GM18868 (cell line): ENCODE results near the gene C20orf141.
"Not testable (repeated sequence)": the region's sequence is repeated elsewhere in the genome, so short reads cannot be mapped to it uniquely, and the experiment has no call there.

Source experiments
- ATAC-seq: cut with Tn5 transposase; IDR thresholded peaks from one replicate; pipeline ENCODE4 v1.9.1; 2021; ENCODE audit warnings: mild to moderate bottlenecking, moderate library complexity; ENCODE audit not compliant: unreplicated experiment

The C20orf141 gene

DNA sequence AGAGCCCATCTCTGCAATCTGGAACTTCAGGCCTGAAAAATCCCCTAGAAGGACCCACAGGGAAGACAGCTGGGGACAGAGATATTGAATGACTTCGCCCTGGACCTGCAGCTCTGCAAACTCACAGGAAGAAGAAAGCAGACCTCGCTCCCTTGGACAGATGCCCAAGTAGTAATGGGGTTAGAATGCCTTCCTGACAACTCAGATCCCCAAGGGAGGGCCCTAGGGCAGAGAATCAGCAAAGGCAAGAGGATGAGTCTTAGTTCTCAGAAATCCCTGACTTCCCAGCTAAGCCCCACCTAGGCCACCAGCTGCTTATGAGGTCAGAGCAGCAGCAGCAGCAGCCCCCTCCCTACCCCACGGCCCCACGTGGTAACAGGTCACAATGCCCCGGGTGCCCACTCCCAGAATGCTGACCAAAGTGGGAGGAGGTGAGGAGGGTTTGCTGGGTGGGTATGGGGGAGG, at the start of gene C20orf141:
C20orf141 (plus strand) TSS at position 401 of the 465 bp plus-strand sequence. CDS start 198 bp downstream, outside the sequence.
- no peak for ATAC-seq

DNA sequence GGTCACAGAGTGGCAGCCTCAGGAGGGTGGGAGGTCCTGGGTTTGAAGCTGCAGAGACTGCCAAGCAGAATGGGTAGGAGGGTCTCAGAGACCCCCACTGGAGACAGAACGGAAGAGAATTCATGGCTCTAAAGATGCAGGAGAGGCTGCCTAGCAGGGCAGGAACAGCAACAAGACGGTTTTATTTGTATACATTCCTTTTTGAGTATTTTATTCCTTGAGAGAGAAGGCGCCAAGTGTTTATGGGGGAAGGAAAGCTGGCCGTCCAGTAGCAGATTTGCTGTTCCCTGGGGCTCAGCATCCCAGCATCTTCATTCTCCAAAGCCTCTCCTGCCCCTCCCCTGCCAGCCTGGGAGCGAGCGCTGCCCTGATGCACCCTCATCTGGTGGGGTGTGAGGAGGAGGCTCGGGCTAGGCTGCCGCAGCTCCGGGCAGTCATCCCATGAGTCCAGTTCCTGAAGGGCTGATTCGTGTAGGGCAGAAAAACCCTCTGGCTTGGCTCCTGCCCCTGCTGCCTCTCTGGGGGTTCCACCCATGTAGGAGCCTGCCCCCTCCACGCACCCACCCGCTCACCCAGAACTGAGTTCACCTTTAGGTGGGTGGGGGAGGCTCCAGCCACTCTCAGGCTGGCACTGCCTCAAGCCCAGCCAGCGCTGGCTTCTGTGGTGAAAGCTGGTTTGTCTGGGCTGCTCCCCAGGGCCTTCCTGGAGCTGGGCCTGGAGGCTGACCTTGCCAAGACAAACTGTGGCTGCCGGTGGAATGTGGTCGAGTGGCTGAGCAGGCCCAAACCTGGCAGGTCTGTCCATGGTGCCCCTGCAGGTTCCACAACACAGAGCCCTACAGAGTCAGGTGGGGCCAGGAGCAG, 46.8 kb upstream of the C20orf141 start:
- no peak for ATAC-seq

- no peak for ATAC-seq
Measured at GRCh38 chr20:2768632-2769015, 46.2 kb upstream of the C20orf141 start.

DNA sequence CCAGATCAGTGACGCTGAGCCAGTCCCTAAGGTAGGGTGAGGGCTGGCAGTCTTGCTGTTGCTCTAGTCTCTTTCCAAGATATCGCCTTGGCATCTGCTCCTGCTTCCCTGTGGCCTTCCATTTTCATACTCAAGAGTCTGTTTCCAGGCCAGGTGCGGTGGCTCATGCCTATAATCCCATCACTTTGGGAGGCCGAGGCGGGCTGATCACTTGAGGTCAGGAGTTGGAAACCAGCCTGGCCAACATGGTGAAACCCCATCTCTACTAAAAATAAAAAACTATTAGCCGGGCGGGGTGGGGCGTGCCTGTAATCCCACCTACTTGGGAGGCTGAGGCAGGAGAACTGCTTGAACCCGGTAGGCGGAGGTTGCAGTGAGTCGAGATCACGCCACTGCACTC, 44.7 kb upstream of the C20orf141 start:
- not testable (repeated sequence) for ATAC-seq

GRCh38 chr20:2771631-2772080, 43.1 kb upstream of the C20orf141 start:
- ATAC-seq: no peak

DNA sequence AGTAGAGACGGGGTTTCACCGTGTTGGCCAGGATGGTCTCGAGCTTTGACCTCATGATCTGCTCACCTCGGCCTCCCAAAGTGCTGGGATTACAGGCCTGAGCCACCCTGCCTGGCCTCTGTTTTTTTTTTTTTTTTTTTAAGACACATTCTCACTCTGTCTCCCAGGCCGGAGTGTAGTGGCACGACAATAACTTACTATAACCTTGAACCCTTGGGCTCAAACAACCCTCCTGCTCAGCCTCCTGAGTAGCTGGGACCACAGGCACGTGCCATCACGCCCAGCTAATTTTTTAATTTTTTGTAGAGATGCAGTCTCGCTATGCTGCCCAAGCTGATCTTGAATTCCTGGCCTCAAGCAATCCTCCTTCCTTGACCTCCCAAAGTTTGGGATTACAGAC, 41.0 kb upstream of the C20orf141 start:
- no peak for ATAC-seq

- no peak for ATAC-seq
Measured at GRCh38 chr20:2775139-2775538, 39.6 kb upstream of the C20orf141 start.

- no peak for ATAC-seq
Measured at GRCh38 chr20:2778602-2779321, 36.0 kb upstream of the C20orf141 start.

DNA sequence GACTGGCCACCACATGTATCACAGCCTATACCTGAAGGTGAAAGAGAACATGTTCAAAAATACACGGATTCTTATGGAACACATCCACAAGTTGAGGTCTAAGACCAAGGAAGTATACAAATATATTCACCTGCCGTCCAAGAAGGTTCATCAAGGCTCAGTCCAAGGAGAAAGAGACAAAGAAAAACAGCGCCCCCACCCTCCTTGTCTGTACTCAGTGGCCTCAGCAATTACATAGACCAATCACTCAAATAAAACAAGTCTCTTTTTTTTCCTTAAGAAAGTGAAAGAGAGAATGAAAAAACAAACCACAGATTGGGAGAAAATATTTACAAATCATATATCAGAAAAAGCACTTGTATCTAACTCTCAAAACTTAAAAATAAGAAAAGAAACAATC, 33.8 kb upstream of the C20orf141 start:
- no peak for ATAC-seq

DNA sequence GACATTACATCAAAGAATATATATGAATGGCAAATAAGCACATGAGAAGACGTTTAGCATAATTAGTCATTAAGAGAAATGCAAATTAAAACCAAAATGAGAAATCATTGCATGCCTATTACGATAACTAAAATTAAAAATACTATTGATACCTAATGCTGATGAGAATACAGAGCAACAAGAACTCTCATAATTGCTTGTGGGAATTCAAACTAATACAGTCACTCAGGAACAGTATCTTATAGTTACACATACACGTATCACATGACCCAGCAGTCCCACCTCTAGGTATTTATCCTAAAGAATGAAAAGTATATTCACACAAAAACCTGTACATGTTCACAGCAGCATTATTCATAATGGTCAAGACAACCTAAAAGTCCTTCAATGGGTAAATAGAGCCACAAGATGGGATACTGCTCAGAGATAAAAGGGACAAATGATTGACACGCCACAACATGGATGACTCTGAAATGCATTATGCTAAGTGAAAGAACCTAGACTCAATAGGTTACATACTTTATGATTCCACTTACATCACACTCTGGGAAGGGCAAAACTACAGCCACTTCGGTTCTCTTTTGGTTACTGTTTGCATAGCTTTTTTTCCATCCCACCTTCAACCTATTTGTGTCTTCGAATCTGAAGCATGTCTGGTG, 30.8 kb upstream of the C20orf141 start:
- no peak for ATAC-seq

DNA sequence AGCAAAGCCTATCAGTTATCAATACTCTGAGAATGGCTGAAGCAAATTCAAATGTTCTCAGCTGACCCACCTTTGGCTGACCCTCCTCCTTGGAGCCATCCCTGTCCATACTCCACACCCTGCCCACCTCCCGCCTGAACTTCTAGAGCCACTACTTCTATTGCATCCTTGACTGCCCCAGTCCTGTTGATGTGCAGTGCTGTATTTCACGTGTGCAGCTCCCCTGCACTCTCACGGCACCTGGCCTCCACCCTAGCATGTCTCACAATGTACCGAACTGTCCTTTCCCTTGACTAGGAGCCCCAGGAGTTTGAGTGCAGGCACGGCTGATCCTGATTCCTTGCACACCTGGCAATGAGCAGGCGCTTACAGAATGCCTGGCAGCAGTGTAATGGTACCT, 21.3 kb upstream of the C20orf141 start:
- ATAC-seq: no peak

DNA sequence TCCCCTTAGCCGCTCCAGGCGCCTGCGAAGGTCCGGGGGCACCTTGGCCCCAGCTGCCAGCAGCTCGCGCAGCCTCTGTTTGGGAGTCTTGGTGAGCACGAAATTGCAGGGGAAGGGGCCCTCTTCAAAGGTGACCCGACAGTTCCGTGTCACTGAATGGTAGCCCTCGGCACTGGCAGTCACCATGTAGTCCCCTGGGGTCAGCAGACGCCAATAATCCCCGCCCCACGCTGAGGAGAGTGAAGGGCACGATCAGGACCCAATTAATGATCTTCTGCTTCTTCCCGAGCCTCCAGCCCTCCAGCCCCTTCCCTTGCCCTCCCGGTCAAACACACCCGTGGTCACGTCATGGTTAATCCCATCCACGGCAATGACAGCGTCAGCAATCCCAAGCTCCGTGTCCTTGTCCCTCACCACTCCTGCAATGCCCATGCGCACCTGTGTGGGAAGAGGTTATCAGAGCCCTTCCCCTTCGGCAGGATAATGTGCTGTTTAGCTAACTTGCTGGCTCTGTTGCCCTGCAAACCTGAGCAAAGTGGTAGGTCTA, 20.5 kb upstream of the C20orf141 start:
- ATAC-seq: no peak

GRCh38 chr20:2794866-2795447, 19.8 kb upstream of the C20orf141 start:
- ATAC-seq: no peak

GRCh38 chr20:2795451-2795850, 19.3 kb upstream of the C20orf141 start:
- no peak for ATAC-seq

- ATAC-seq: no peak
Measured at GRCh38 chr20:2796011-2796660, 18.7 kb upstream of the C20orf141 start.

DNA sequence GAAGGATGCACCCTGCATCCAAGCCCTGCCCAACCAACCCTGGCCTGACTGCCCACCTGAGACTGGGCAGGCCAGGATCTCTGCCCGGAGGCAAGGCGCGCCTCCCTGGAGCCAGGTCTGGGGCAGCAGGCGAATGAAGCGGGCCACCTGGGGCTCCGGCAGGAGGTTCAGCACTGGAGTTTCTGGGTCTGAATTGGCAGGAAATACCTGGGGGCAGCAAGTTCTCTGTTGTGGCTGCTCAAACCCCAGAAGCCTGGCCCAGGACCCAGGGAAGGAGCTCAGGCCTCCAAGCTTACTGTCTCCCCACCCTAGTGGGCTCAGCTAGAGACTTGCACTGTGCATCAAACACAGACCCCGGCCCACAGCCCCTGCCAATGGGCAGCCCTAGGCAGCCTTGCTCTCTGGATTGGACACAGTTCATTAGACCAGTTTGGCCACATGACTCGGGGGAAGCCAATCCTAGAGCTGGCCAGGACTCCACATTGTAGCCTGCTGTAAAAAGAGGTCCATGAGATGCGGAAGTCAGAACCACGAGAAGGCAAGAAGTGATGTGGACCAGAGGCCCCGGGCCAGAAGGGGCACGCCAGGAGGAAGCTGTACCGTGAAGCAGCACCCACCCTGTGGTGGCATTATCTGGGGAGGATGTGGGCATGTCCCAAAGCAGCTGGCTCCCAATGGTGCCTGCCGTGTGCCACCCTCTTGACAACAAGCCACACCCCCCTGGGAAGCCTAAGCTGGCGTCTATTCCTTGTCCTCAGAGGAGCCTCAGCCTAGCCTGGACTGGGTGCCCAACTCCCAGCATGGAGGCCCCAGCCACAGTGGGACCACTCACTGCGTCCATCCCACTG, 17.4 kb upstream of the C20orf141 start:
- ATAC-seq: no peak

GRCh38 chr20:2798095-2798805, 16.5 kb upstream of the C20orf141 start:
- no peak for ATAC-seq

DNA sequence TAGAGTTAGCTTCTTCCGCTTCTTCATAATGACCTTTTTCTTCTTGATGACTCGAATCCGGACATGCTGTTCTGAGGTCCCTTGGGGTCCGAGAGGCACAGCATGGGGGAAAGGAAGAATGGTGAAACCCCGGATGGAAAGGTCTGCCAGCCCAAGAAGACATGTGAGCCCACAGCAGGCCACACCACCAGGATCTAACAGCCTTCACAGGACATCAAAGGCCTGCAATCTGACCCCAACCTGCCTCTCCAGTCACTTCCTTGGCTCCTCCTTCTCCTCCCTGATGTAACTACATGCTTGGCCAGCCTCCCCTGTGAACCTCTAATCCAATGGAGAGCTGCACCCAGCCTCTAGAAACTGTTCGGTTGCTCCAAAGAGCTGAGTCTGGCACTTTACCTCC, 16.0 kb upstream of the C20orf141 start:
- no peak for ATAC-seq

DNA sequence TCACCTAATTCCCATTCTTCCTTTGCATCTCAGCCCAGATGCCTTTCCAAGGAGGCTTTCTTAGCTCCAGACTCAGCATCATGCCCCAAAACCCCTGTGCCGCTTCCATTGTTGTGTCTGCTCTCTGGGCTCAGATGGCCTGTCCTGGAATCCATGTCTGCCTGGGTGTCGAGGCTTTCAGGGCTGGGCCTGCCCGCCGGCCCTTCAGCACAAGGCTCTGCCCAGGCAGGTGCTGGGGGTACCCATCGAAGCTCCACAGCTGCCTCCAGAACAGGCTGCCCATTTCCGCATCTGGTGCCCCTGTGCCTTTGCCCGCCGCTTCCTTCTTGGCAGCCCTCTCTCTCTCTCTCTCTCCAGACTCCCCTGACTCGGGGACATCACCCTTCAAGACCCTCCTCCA, 15.5 kb upstream of the C20orf141 start:
- ATAC-seq: no peak
